NT2/D1 (cell line): ENCODE measurements around the gene HIP1.

ENCODE experiments used
- DNase-seq: peaks from one replicate; pipeline ENCODE4 v3.0.0-alpha.2; 2011; ENCODE audit warnings: low read depth, low spot score
- H3K27me3 ChIP-seq: 2 replicates; pipeline ENCODE4 v1.6.0; 2011; ENCODE audit warnings: mild to moderate bottlenecking; ENCODE audit not compliant: insufficient read length, insufficient read depth
- H3K36me3 ChIP-seq: 2 replicates; pipeline ENCODE4 v1.6.1; 2011; ENCODE audit warnings: mild to moderate bottlenecking, low read length, mixed read lengths; ENCODE audit not compliant: insufficient read depth, insufficient read length
- H3K4me1 ChIP-seq: 2 replicates; pipeline ENCODE4 v1.5.1; 2011; ENCODE audit not compliant: insufficient read depth, insufficient read length
- H3K4me3 ChIP-seq: 2 replicates; pipeline ENCODE4 v1.5.1; 2011; ENCODE audit warnings: low read depth; ENCODE audit not compliant: insufficient read length
- H3K9ac ChIP-seq: 2 replicates; pipeline ENCODE4 v1.6.0; 2011; ENCODE audit warnings: low read depth; ENCODE audit not compliant: insufficient read length
- H3K9me3 ChIP-seq: 2 replicates; pipeline ENCODE4 v1.5.1; 2011; ENCODE audit warnings: mild to moderate bottlenecking, low read length; ENCODE audit not compliant: insufficient read depth
- SUZ12 ChIP-seq: IDR thresholded peaks from 2 replicates; pipeline ENCODE4 v1.6.1; 2011; ENCODE audit not compliant: insufficient read length, insufficient read depth; ENCODE audit errors: extremely low read depth
- YY1 ChIP-seq: IDR thresholded peaks from 2 replicates; pipeline ENCODE4 v1.6.1; 2011; ENCODE audit not compliant: insufficient read length, insufficient read depth
- ZNF274 ChIP-seq: IDR thresholded peaks from 2 replicates; pipeline ENCODE4 v1.6.1; 2011; ENCODE audit warnings: mild to moderate bottlenecking, low read depth, low read length

HIP1 gene

GRCh38 chr7:75546237-75547015 is 192.3 kb downstream of the HIP1 start:
- Histone ChIP-seq H3K36me3 (peaks cover 56% of the 10 kb centered on the region), H3K9me3 (no peaks in the 10 kb centered on the region), H3K4me1 (no peaks in the 10 kb centered on the region), H3K4me3 (no peak overlapping the region), H3K9ac (no peak overlapping the region), H3K27me3 (no peaks in the 10 kb centered on the region)
- no peak for TF ChIP-seq SUZ12
- no peak for TF ChIP-seq ZNF274
- TF ChIP-seq YY1: no peak
- no peak for DNase-seq

- Histone ChIP-seq H3K27me3 (no peaks in the 10 kb centered on the region), H3K9ac (no peak overlapping the region), H3K4me3 (no peak overlapping the region), H3K9me3 (no peaks in the 10 kb centered on the region), H3K36me3 (peaks cover 62% of the 10 kb centered on the region), H3K4me1 (no peaks in the 10 kb centered on the region)
- TF ChIP-seq YY1 (no peak), ZNF274 (no peak), SUZ12 (no peak)
- no peak for DNase-seq
Observed at GRCh38 chr7:75537731-75538130, 201.0 kb downstream of the HIP1 start.

GRCh38 chr7:75536940-75537538 is 201.7 kb downstream of the HIP1 start:
- no peaks in the 10 kb centered on the region for H3K4me1 ChIP-seq
- peaks cover 60% of the 10 kb centered on the region for H3K36me3 ChIP-seq
- no peaks in the 10 kb centered on the region for H3K27me3 ChIP-seq

GRCh38 chr7:75536491-75536890 is 202.2 kb downstream of the HIP1 start:
- no peak for DNase-seq
- no peak overlapping the region for H3K9ac ChIP-seq
- no peaks in the 10 kb centered on the region for H3K9me3 ChIP-seq
- no peaks in the 10 kb centered on the region for H3K4me1 ChIP-seq
- peaks cover 55% of the 10 kb centered on the region for H3K36me3 ChIP-seq
- H3K27me3 ChIP-seq: no peaks in the 10 kb centered on the region
- H3K4me3 ChIP-seq: no peak overlapping the region
- no peak for TF ChIP-seq YY1
- TF ChIP-seq SUZ12: no peak
- no peak for TF ChIP-seq ZNF274

More at GRCh38 chr7:75536940-75537538, 201.7 kb downstream of the HIP1 start:
- TF ChIP-seq YY1: no peak
- TF ChIP-seq SUZ12: no peak
- TF ChIP-seq ZNF274: no peak
- H3K4me3 ChIP-seq: no peak overlapping the region
- no peaks in the 10 kb centered on the region for H3K9me3 ChIP-seq
- H3K9ac ChIP-seq: no peak overlapping the region
- no peak for DNase-seq

- no peak overlapping the region for H3K9ac ChIP-seq
- H3K9me3 ChIP-seq: no peaks in the 10 kb centered on the region
- no peak for DNase-seq
- no peaks in the 10 kb centered on the region for H3K4me1 ChIP-seq
- peaks cover 48% of the 10 kb centered on the region for H3K36me3 ChIP-seq
- H3K27me3 ChIP-seq: no peaks in the 10 kb centered on the region
- no peak overlapping the region for H3K4me3 ChIP-seq
- TF ChIP-seq SUZ12 (no peak), YY1 (no peak), ZNF274 (no peak)
Observed at GRCh38 chr7:75534727-75535307, 203.9 kb downstream of the HIP1 start.

GRCh38 chr7:75533926-75534325 is 204.8 kb downstream of the HIP1 start:
- Histone ChIP-seq H3K4me1 (no peaks in the 10 kb centered on the region), H3K27me3 (no peaks in the 10 kb centered on the region), H3K9ac (no peak overlapping the region), H3K4me3 (no peak overlapping the region), H3K36me3 (peaks cover 40% of the 10 kb centered on the region), H3K9me3 (no peaks in the 10 kb centered on the region)
- DNase-seq: no peak
- TF ChIP-seq YY1: no peak
- TF ChIP-seq SUZ12: no peak
- no peak for TF ChIP-seq ZNF274

GRCh38 chr7:75532639-75533038 is 206.1 kb downstream of the HIP1 start:
- no peaks in the 10 kb centered on the region for H3K4me1 ChIP-seq
- peaks cover 30% of the 10 kb centered on the region for H3K36me3 ChIP-seq
- H3K9ac ChIP-seq: no peak overlapping the region
- no peaks in the 10 kb centered on the region for H3K27me3 ChIP-seq
- no peaks in the 10 kb centered on the region for H3K9me3 ChIP-seq
- H3K4me3 ChIP-seq: no peak overlapping the region
- DNase-seq: no peak
- TF ChIP-seq ZNF274 (no peak), SUZ12 (no peak), YY1 (no peak)
